IPS-20b (cell line): ENCODE data around the gene DNER.
"Not testable (repeated sequence)": the region's sequence is repeated elsewhere in the genome, so short reads cannot be mapped to it uniquely, and the experiment has no call there.

ENCODE experiments used
- H3K27ac ChIP-seq: one replicate; pipeline ENCODE4 v1.5.1; 2013; ENCODE audit warnings: low read length
- H3K27me3 ChIP-seq: 2 replicates; pipeline ENCODE4 v1.6.1; 2013; ENCODE audit warnings: mild to moderate bottlenecking, low read length, inconsistent platforms; ENCODE audit not compliant: insufficient read depth
- H3K36me3 ChIP-seq: 2 replicates; pipeline ENCODE4 v1.6.1; 2013; ENCODE audit warnings: low read depth, mild to moderate bottlenecking, inconsistent platforms, low read length, moderate library complexity; ENCODE audit not compliant: insufficient read depth
- H3K4me1 ChIP-seq: 2 replicates; pipeline ENCODE4 v1.6.1; 2013; ENCODE audit warnings: mild to moderate bottlenecking, control low read depth, inconsistent platforms, low read length, moderate library complexity; ENCODE audit not compliant: insufficient read depth
- H3K4me3 ChIP-seq: 2 replicates; pipeline ENCODE4 v1.5.1; 2013; ENCODE audit warnings: mild to moderate bottlenecking, low read length, inconsistent platforms
- H3K9ac ChIP-seq: 2 replicates; pipeline ENCODE4 v1.6.1; 2013; ENCODE audit warnings: low read depth, mild to moderate bottlenecking, inconsistent platforms, low read length, moderate library complexity
- H3K9me3 ChIP-seq: 2 replicates; pipeline ENCODE4 v1.6.1; 2013; ENCODE audit warnings: mild to moderate bottlenecking, low read depth, low read length, inconsistent platforms; ENCODE audit not compliant: insufficient read depth

The DNER gene

GRCh38 chr2:229714080-229714735, at the start of gene DNER:
Gene DNER (minus strand): TSS chr2:229714555. CDS start chr2:229714423, 132 bp downstream.
- H3K27me3 ChIP-seq: peaks cover 75% of the 10 kb centered on the region
- H3K9me3 ChIP-seq: no peaks in the 10 kb centered on the region
- H3K4me3 ChIP-seq: peak within 1 kb of the TSS; percentile 72
- H3K36me3 ChIP-seq: no peaks in the 10 kb centered on the region
- H3K27ac ChIP-seq: no peak within 1 kb of the TSS
- H3K4me1 ChIP-seq: no peaks in the 10 kb centered on the region; the same call in 1 of the 2 replicates
- no peak within 1 kb of the TSS for H3K9ac ChIP-seq

- Histone ChIP-seq H3K9me3 (no peaks in the 10 kb centered on the region), H3K4me3 (no peak overlapping the region), H3K27ac (no peak overlapping the region), H3K36me3 (peaks cover 34% of the 10 kb centered on the region), H3K9ac (no peak overlapping the region), H3K4me1 (no peaks in the 10 kb centered on the region), H3K27me3 (no peaks in the 10 kb centered on the region)
These were observed 47.3 kb upstream of the DNER start for GRCh38 chr2:229761663-229762062.

GRCh38 chr2:229757462-229757861, 43.1 kb upstream of the DNER start:
- not testable (repeated sequence) for H3K4me3 ChIP-seq, H3K27me3 ChIP-seq, H3K36me3 ChIP-seq, H3K9me3 ChIP-seq, H3K9ac ChIP-seq, H3K4me1 ChIP-seq, H3K27ac ChIP-seq

GRCh38 chr2:229752970-229753729, 38.8 kb upstream of the DNER start:
- no peaks in the 10 kb centered on the region for H3K36me3 ChIP-seq
- H3K27ac ChIP-seq: no peak overlapping the region
- H3K9me3 ChIP-seq: no peaks in the 10 kb centered on the region
- H3K9ac ChIP-seq: no peak overlapping the region
- no peaks in the 10 kb centered on the region for H3K27me3 ChIP-seq
- no peak overlapping the region for H3K4me3 ChIP-seq
- no peaks in the 10 kb centered on the region for H3K4me1 ChIP-seq

- no peak overlapping the region for H3K27ac ChIP-seq
- H3K9me3 ChIP-seq: no peaks in the 10 kb centered on the region
- H3K9ac ChIP-seq: no peak overlapping the region
- no peaks in the 10 kb centered on the region for H3K36me3 ChIP-seq
- no peaks in the 10 kb centered on the region for H3K27me3 ChIP-seq
- H3K4me1 ChIP-seq: no peaks in the 10 kb centered on the region
- no peak overlapping the region for H3K4me3 ChIP-seq
These were observed 35.4 kb upstream of the DNER start for GRCh38 chr2:229749779-229750178.

GRCh38 chr2:229748950-229749349, 34.6 kb upstream of the DNER start:
- H3K27me3 ChIP-seq: no peaks in the 10 kb centered on the region
- H3K4me1 ChIP-seq: no peaks in the 10 kb centered on the region
- no peak overlapping the region for H3K4me3 ChIP-seq
- no peaks in the 10 kb centered on the region for H3K36me3 ChIP-seq
- H3K27ac ChIP-seq: no peak overlapping the region
- H3K9me3 ChIP-seq: peaks cover 5% of the 10 kb centered on the region
- no peak overlapping the region for H3K9ac ChIP-seq

GRCh38 chr2:229742691-229743090, 28.3 kb upstream of the DNER start:
- peaks cover 21% of the 10 kb centered on the region for H3K9me3 ChIP-seq
- not testable (repeated sequence) for H3K27ac ChIP-seq, H3K27me3 ChIP-seq, H3K4me3 ChIP-seq, H3K4me1 ChIP-seq, H3K36me3 ChIP-seq, H3K9ac ChIP-seq

GRCh38 chr2:229740279-229740678, 25.9 kb upstream of the DNER start:
- H3K27ac ChIP-seq: no peak overlapping the region
- no peak overlapping the region for H3K9ac ChIP-seq
- no peaks in the 10 kb centered on the region for H3K36me3 ChIP-seq
- H3K4me3 ChIP-seq: no peak overlapping the region
- no peaks in the 10 kb centered on the region for H3K27me3 ChIP-seq
- H3K4me1 ChIP-seq: no peaks in the 10 kb centered on the region
- H3K9me3 ChIP-seq: peaks cover 30% of the 10 kb centered on the region

GRCh38 chr2:229738024-229738625, 23.8 kb upstream of the DNER start:
- peaks cover 24% of the 10 kb centered on the region for H3K9me3 ChIP-seq
- H3K4me3 ChIP-seq: no peak overlapping the region

GRCh38 chr2:229734410-229734809, 20.1 kb upstream of the DNER start:
- no peak overlapping the region for H3K4me3 ChIP-seq
- H3K9me3 ChIP-seq: peaks cover 24% of the 10 kb centered on the region
- H3K36me3 ChIP-seq: no peaks in the 10 kb centered on the region
- no peak overlapping the region for H3K27ac ChIP-seq
- H3K4me1 ChIP-seq: peaks cover 15% of the 10 kb centered on the region
- no peaks in the 10 kb centered on the region for H3K27me3 ChIP-seq
- H3K9ac ChIP-seq: peak overlapping the region; percentile 31; the same call in 1 of the 2 replicates

More at GRCh38 chr2:229738024-229738625, 23.8 kb upstream of the DNER start:
- no peak overlapping the region for H3K27ac ChIP-seq
- H3K36me3 ChIP-seq: no peaks in the 10 kb centered on the region
- no peak overlapping the region for H3K9ac ChIP-seq
- no peaks in the 10 kb centered on the region for H3K27me3 ChIP-seq
- H3K4me1 ChIP-seq: peaks cover 15% of the 10 kb centered on the region

GRCh38 chr2:229733611-229734245, 19.4 kb upstream of the DNER start:
- H3K9ac ChIP-seq: peak overlapping the region; percentile 31; the same call in 1 of the 2 replicates
- H3K36me3 ChIP-seq: no peaks in the 10 kb centered on the region
- H3K4me1 ChIP-seq: peaks cover 15% of the 10 kb centered on the region
- no peaks in the 10 kb centered on the region for H3K27me3 ChIP-seq
- H3K9me3 ChIP-seq: peaks cover 19% of the 10 kb centered on the region
- peak overlapping the region; percentile 36; the same call in 1 of the 2 replicates for H3K4me3 ChIP-seq
- H3K27ac ChIP-seq: peak overlapping the region; percentile 54
